GM12878 (cell line): ENCODE data around the gene ELL2. TPM values are rescaled to one million over a fixed set of nuclear protein-coding genes. Genes with fewer than 3 reads are reported as not detected.

Experiments used
- ATF3 ChIP-seq: IDR thresholded peaks from 2 replicates; pipeline ENCODE4 v1.6.1; 2011; ENCODE audit warnings: low read depth, mild to moderate bottlenecking, low read length, moderate library complexity, borderline replicate concordance; ENCODE audit errors: extremely low read depth
- CBX5 ChIP-seq: sonication (generic); IDR thresholded peaks from 2 replicates; pipeline ENCODE4 v1.6.1; 2016; ENCODE audit warnings: low read depth, moderate library complexity, mild to moderate bottlenecking, inconsistent platforms
- CEBPZ ChIP-seq: fragments of 150-350 bp; IDR thresholded peaks from 2 replicates; pipeline ENCODE4 v1.6.1; 2016; ENCODE audit warnings: low read depth, low read length
- CHD1 ChIP-seq: IDR thresholded peaks from 2 replicates; pipeline ENCODE4 v1.6.1; 2012; ENCODE audit warnings: low read depth, low read length, improper control_type of control experiment
- DPF2 ChIP-seq: fragments of 450-650 bp; IDR thresholded peaks from 2 replicates; pipeline ENCODE4 v1.6.1; 2017; ENCODE audit warnings: mild to moderate bottlenecking
- E2F8 ChIP-seq: fragments of 450-650 bp; IDR thresholded peaks from 2 replicates; pipeline ENCODE4 v1.6.1; 2018; ENCODE audit warnings: mild to moderate bottlenecking, low read depth, moderate library complexity; ENCODE audit not compliant: partially characterized antibody
- HDGF ChIP-seq: fragments of 450-650 bp; IDR thresholded peaks from 2 replicates; pipeline ENCODE4 v1.6.1; 2016; ENCODE audit warnings: antibody characterized with exemption
- KAT2A ChIP-seq: conservative IDR thresholded peaks from 2 replicates; pipeline ENCODE4 v1.6.1; 2011; ENCODE audit warnings: low read depth, low read length; ENCODE audit not compliant: control insufficient read depth
- KDM1A ChIP-seq: fragments of 200-600 bp; sonication (generic); IDR thresholded peaks from 2 replicates; pipeline ENCODE4 v1.6.1; 2016; ENCODE audit warnings: borderline replicate concordance
- MEF2A ChIP-seq: IDR thresholded peaks from 2 replicates; pipeline ENCODE4 v1.6.1; 2011; ENCODE audit warnings: low read depth, mild to moderate bottlenecking, low read length, moderate library complexity; ENCODE audit not compliant: insufficient read depth
- NFIC ChIP-seq: IDR thresholded peaks from 2 replicates; pipeline ENCODE4 v1.6.1; 2012; ENCODE audit warnings: low read depth, mild to moderate bottlenecking, inconsistent platforms, low read length, moderate library complexity
- NFYB ChIP-seq: IDR thresholded peaks from 2 replicates; pipeline ENCODE4 v1.6.1; 2011; ENCODE audit warnings: low read depth, mild to moderate bottlenecking, low read length, improper control_type of control experiment, moderate library complexity; ENCODE audit not compliant: insufficient read depth
- NR2C2 ChIP-seq: IDR thresholded peaks from 2 replicates; pipeline ENCODE4 v1.6.1; 2011; ENCODE audit warnings: borderline replicate concordance, low read depth; ENCODE audit not compliant: control insufficient read depth, insufficient read length
- PML ChIP-seq: IDR thresholded peaks from 2 replicates; pipeline ENCODE4 v1.6.1; 2012; ENCODE audit warnings: low read length, inconsistent platforms
- RAD21 ChIP-seq: IDR thresholded peaks from 2 replicates; pipeline ENCODE4 v1.6.1; 2011; ENCODE audit warnings: mild to moderate bottlenecking, low read depth, low read length, moderate library complexity; ENCODE audit not compliant: insufficient read depth
- RBBP5 ChIP-seq: fragments of 200-600 bp; sonication (generic); conservative IDR thresholded peaks from 2 replicates; pipeline ENCODE4 v1.6.1; 2016
- RCOR1 ChIP-seq: conservative IDR thresholded peaks from 2 replicates; pipeline ENCODE4 v1.6.1; 2012; ENCODE audit warnings: low read depth, low read length, improper control_type of control experiment
- STAT3 ChIP-seq: IDR thresholded peaks from 2 replicates; pipeline ENCODE4 v1.6.1; 2011; ENCODE audit warnings: low read depth, low read length, improper control_type of control experiment
- SUPT20H ChIP-seq: IDR thresholded peaks from 2 replicates; pipeline ENCODE4 v1.6.1; 2011; ENCODE audit warnings: low read depth, mild to moderate bottlenecking, low read length, moderate library complexity, borderline replicate concordance; ENCODE audit not compliant: control insufficient read depth
- USF2 ChIP-seq: IDR thresholded peaks from 2 replicates; pipeline ENCODE4 v1.6.1; 2011; ENCODE audit warnings: low read depth, low read length, improper control_type of control experiment, borderline replicate concordance
- polyA plus RNA-seq, 11 experiments: library from polyadenylated mRNA; depleted of rRNA in 4 of 11; unstranded in 6 of 11; stranded (reverse) in 5 of 11; fragments of >200 nt; fragmentation: Nextera tagmentation in 4 of 11; fragmentation: Illumina TruSeq in 1 of 11; extraction: Ambion mirVana in 4 of 11; extraction: Trizol in 1 of 11; gene quantifications; 1 replicate in 1 of 11; 2 replicates in 10 of 11; pipeline versions ENCODE4 v1.2.1 to v1.2.3, GENCODE V29; 2011 to 2016; ENCODE audit warnings: inconsistent platforms in 2 of 11, missing spikeins in 2 of 11, low read depth in 1 of 11
- total RNA-seq, 4 experiments: library from RNA; depleted of rRNA in 3 of 4; stranded (reverse); fragments of >200 nt in 3 of 4; fragmentation: Illumina TruSeq in 1 of 4; extraction: Trizol in 1 of 4; gene quantifications; 2 replicates each; pipeline versions ENCODE4 v1.2.1 to v1.2.3, GENCODE V29; 2013 to 2021

ELL2 gene
- total and polyA plus RNA-seq, 10 of the 15 experiments (the other 5 are each of a cell fraction or from before 2014, with no cell fraction given): 24.2 to 91.4 (median 57.4) TPM

GRCh38 chr5:95842854-95843544, 118.7 kb downstream of the ELL2 start (continued):
- TF ChIP-seq CEBPZ (no peak), CBX5 (0 out of 2 replicates have a peak, but pooled peaks have one; percentile 46), NFIC (peak; percentile 48; the same call in 1 of the 2 replicates), E2F8 (peak; percentile 49), DPF2 (no peak), CHD1 (no peak), RCOR1 (no peak), SUPT20H (no peak), PML (no peak), HDGF (no peak), MEF2A (peak; percentile 55; the same call in 1 of the 2 replicates), USF2 (no peak), NR2C2 (no peak), STAT3 (no peak), KAT2A (no peak), RBBP5 (no peak), NFYB (no peak), KDM1A (no peak), RAD21 (peak; percentile 85), ATF3 (no peak)
